HG02970 (cell line): ENCODE measurements around the gene SGK1.

Experiments
- ATAC-seq: cut with Tn5 transposase; IDR thresholded peaks from one replicate; pipeline ENCODE4 v1.9.1; 2021; ENCODE audit warnings: mild to moderate bottlenecking, moderate library complexity, moderate number of reproducible peaks; ENCODE audit not compliant: unreplicated experiment, low FRiP score

The SGK1 gene

GRCh38 chr6:134175532-134176263 is 142.2 kb downstream of the SGK1 start:
- ATAC-seq: no peak

DNA sequence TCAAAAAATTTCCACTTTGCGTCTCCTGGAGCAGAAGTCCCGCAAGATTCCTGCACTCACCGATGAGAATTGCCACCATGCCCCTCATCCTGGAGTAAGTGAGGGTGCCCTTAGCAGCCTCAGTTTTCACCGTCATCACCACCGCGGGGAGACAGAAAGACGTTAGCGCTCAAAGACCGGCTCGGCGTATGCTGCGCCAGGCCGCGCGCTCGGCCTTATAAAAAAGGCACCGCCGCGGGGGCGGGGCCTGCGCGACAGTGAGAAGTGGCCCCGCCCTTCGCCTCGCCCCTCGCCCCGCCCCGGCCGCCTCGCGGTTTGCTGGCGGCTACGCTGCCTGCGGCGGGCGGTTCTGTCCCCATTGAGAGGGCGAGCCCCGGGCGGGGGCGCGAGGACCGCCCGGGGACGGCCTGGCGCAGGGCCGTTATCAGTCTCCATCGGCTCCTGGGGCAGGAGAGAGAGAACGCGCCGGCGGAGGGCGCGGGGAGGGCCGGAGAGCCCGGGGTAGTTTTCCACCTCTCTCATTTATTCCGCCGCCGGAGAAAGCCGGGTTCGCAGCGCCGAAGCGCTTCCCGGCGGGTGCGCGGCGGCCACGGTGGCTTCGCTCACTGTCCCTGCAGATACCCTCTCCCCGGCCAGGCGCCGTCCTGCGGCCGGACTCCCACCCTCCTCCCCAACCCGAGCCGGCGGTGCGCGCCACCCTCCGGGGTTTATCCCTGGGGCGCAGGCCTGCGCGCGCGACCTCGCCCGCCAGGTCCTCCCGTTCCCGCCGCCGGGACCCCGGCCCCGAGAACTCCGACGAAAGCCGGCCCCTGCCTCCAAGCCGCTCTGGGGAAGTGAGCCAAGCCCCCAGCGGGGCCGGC is 143.0 kb downstream of the SGK1 start:
- peak; percentile 83 for ATAC-seq

GRCh38 chr6:134173936-134174671 is 143.8 kb downstream of the SGK1 start:
- ATAC-seq: no peak

DNA sequence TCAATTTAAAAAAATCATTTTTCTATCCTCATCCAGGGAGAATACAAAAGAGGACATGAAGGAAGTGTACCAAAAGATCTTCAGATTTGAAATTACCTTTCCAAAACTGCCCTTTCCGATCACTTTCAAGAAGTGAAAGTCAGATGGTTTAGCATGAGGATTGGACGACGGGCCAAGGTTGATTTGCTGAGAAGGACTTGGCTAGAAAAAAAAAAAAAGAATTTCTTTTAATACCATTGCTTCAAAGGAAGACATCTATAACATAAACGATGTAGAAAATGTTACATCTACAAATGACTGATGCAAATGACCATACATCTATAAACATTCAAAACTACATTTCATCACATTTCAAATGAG is 144.6 kb downstream of the SGK1 start:
- no peak for ATAC-seq

- ATAC-seq: no peak
These were observed 145.1 kb downstream of the SGK1 start for GRCh38 chr6:134172706-134173365.

- no peak for ATAC-seq
These were observed 145.7 kb downstream of the SGK1 start for GRCh38 chr6:134172020-134172705.

DNA sequence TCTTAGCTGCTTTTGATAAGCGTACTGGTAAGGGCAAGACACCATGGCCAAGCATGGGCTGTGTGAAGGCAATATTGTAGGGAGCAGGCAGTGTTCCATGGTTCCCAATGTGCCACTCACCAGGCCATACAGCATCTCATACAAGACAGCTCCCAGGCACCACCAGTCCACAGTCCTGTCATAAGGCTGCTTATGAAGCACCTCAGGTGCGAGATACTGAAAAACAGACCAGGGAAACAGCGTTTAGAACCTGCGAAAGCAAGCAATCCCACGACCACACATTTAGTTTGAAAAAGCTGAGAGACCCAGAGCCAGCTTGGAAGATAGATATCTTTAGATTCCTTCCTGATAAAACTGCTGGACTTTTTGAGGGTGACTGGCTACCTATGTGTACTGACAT is 146.4 kb downstream of the SGK1 start:
- ATAC-seq: no peak

- ATAC-seq: no peak
These were observed 147.1 kb downstream of the SGK1 start for GRCh38 chr6:134170844-134171243.

GRCh38 chr6:134169871-134170486 is 147.9 kb downstream of the SGK1 start:
- ATAC-seq: no peak

DNA sequence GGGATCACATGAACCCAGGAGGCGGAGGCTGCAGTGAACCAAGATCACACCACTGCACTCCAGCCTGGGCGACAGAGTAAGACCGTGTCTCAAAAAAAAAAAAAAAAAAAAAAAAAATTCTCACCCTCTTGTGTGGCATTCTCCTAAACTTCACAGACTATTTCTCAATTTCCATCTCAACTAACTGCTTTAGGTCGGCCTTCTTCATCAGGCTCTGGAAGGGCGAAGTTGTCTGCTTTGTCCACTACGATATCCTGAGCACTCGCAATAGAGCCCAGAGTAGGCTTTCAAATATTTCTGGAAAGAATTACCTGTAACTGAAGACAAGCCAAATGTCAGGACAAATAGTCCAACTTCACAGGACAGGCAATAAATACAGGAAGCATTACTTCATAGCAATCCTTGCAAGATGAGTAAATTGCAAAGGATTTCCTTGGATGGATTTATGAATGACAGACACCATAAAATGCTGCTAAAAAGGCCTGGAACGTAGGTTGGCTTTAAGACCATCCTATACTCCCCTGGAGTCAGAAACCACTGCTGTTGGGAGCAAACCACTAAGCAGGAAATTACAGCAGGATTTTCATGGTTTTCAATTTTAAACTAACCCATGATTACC is 149.2 kb downstream of the SGK1 start:
- ATAC-seq: no peak

DNA sequence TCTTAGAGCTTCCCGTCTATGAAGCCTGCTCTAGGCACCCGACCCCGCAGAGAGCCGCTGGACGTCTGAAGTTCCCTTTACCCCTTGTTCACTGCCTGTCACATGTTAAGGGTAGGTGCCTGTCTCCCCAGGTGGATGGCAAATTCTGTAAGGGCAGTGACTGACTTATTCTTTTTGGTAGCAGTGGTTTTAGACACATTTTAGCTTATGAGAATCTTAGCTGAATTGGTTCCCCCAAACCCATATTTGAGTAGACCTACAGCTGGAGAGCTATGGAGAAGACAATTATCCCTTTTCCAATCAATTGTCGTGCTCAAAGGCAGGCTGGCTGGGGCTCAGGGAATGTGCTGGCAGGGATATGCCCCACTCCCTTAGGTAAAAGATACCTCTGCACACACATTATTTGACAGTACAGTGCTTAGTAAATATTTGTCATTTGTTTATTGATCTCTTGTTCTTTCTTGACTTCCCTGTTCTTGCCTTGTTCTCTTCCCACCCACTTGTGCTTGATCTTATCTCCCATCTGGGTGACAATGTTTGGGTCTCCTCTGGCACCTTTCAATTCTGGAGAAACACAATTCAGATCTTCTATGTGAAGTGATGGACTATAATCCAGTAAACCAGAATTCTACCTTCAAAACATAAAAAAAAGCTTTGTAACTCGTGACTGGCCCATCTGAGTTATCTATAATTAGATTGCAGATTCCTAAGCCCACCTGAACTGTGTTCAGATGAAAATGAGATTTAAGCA is 151.2 kb downstream of the SGK1 start:
- ATAC-seq: no peak

- ATAC-seq: no peak
These were observed 152.2 kb downstream of the SGK1 start for GRCh38 chr6:134165561-134166201.

DNA sequence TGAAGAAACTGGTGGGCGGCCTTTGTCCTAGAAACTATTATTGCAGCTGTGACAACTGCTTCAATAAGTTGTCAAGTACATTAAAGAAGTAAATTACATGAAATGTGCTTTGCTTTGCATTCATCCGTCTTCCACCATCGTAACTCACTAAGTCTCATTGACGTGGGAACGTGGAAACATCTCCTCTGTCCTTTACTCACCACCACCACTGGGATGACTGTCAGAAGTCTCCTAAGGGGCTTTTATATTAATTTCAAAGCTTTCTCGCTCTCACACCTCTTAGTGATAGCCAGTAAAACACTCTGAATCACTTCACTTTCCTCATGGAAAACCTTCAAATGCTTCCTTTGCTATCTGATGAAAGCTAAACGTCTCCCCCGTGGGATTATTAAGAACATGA is 153.6 kb downstream of the SGK1 start:
- no peak for ATAC-seq

DNA sequence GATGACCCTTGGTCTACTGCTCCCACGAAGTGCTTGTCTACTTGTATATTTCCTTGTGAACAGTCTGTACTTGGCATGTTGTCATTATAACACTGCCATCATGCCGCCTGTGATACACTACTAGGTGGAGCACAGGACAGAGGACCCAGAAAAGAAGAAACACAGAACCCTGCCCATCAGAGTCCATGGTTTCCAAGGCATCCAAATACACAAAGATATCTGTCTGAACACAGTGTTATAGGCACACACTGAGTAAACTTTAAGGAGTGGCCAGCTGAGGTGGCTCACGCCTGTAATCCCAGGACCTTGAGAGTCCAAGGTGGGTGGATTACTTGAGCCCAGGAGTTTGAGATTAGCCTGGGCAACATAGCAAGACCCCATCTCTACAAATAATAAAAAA is 155.0 kb downstream of the SGK1 start:
- no peak for ATAC-seq

GRCh38 chr6:134161041-134161440 is 156.9 kb downstream of the SGK1 start:
- ATAC-seq: no peak

GRCh38 chr6:134152767-134153485 is 165.0 kb downstream of the SGK1 start:
- no peak for ATAC-seq

GRCh38 chr6:134148566-134148965 is 169.3 kb downstream of the SGK1 start:
- ATAC-seq: no peak
